Sciatic nerve (tissue), 2 donors: ENCODE measurements around the gene TRMT61A. TPM values are rescaled to one million over a fixed set of nuclear protein-coding genes. Genes with fewer than 3 reads are reported as not detected.
A peak's percentile ranks its signal among the peaks of the same experiment; 100 is the strongest.

Experiments
- ATAC-seq: fragments of 200-7000 bp; cut with Tn5 transposase; one replicate; pipeline ENCODE4 v1.9.1; 2020; ENCODE audit warnings: mild to moderate bottlenecking, moderate library complexity
- DNase-seq: peaks from one replicate; pipeline ENCODE4 v3.0.0-alpha.2; 2020; ENCODE audit warnings: low spot score
- intact Hi-C: fragments of 100-400 bp; cut with DNase I; formaldehyde crosslinking; loops from one replicate; pipeline ENCODE4 v1.14.2; 2022
- total RNA-seq: library from RNA; stranded (reverse); fragmentation: NEBNext Ultra II Directional; extraction: Animal tissue kit (Norgen Biotek cat#: 25700); gene quantifications from one replicate; pipeline ENCODE4 v1.2.1, GENCODE V29; 2021
- donor health status: DM: no; HTN: no; CAD: no.
- donor health status: DM: no; HTN: no; CAD: no.

The TRMT61A gene
- total RNA-seq, 1 donor from 2014 or later, result 12.4 TPM

- ATAC-seq (peak; percentile 97), DNase-seq (peak; percentile 89)
- intact Hi-C loops, result no loop called here
Observed at GRCh38 chr14:103576371-103577024, 47.5 kb downstream of the TRMT61A start.

- intact Hi-C loops, result no loop called here
- DNase-seq (no peak), ATAC-seq (no peak)
Observed at GRCh38 chr14:103578401-103579075, 49.5 kb downstream of the TRMT61A start.

GRCh38 chr14:103581206-103581605, 52.2 kb downstream of the TRMT61A start:
- DNase-seq, result no peak
- no peak for ATAC-seq
- intact Hi-C loops, result no loop called here

- ATAC-seq, result peak; percentile 15
- no peak for DNase-seq
- intact Hi-C loops, result no loop called here
Observed at GRCh38 chr14:103581954-103582703, 53.1 kb downstream of the TRMT61A start.

GRCh38 chr14:103584326-103584915, 55.4 kb downstream of the TRMT61A start:
- ATAC-seq, result no peak
- DNase-seq, result no peak
- intact Hi-C loops, result no loop called here

Other genes with a start within 250 kb of the TRMT61A start
- gene EIF5, start 195.0 kb upstream of the TRMT61A start, total RNA-seq, result 186 TPM
- 104 TPM for gene MARK3, start 143.8 kb upstream of the TRMT61A start, total RNA-seq
- gene CKB, start 6.4 kb upstream of the TRMT61A start, total RNA-seq, result 69.1 TPM
- 30.3 TPM for gene BAG5, start 33.5 kb downstream of the TRMT61A start, total RNA-seq
- 37.4 TPM for gene COA8, start 33.8 kb downstream of the TRMT61A start, total RNA-seq
- gene KLC1, start 100.0 kb downstream of the TRMT61A start, total RNA-seq, result 303 TPM
- 4.6 TPM for gene XRCC3, start 186.3 kb downstream of the TRMT61A start, total RNA-seq
- gene ZFYVE21, start 186.6 kb downstream of the TRMT61A start, total RNA-seq, result 86.6 TPM